Measurements from ENCODE around the gene NOD1.
A peak's percentile ranks its signal among the peaks of the same experiment; 100 is the strongest.
"Not testable (repeated sequence)": the region's sequence is repeated elsewhere in the genome, so short reads cannot be mapped to it uniquely, and the experiment has no call there.

The NOD1 gene

GRCh38 chr7:30433506-30433905, 45.1 kb downstream of the NOD1 start:
- Histone ChIP-seq H3K36me3 (ENCODE audit: insufficient read depth, low read length) (no peaks in the 10 kb centered on the region; the same call in 1 of the 2 replicates), H3K9me3 (ENCODE audit: control insufficient read depth, insufficient read depth, low read length) (no peaks in the 10 kb centered on the region), H3K9ac (ENCODE audit: low read depth, low read length) (no peak overlapping the region), H3K4me1 (ENCODE audit: insufficient read depth, low read length) (peaks cover 19% of the 10 kb centered on the region)

GRCh38 chr7:30433082-30433481, 45.5 kb downstream of the NOD1 start:
- Histone ChIP-seq H3K9me3 (ENCODE audit: control insufficient read depth, insufficient read depth, low read length) (no peaks in the 10 kb centered on the region), H3K4me1 (ENCODE audit: insufficient read depth, low read length) (peaks cover 19% of the 10 kb centered on the region), H3K36me3 (ENCODE audit: insufficient read depth, low read length) (no peaks in the 10 kb centered on the region; the same call in 1 of the 2 replicates), H3K9ac (ENCODE audit: low read depth, low read length) (no peak overlapping the region)

GRCh38 chr7:30430777-30431176, 47.8 kb downstream of the NOD1 start:
- no peak overlapping the region for H3K9ac ChIP-seq (ENCODE audit: low read depth, low read length)
- no peaks in the 10 kb centered on the region; the same call in 1 of the 2 replicates for H3K36me3 ChIP-seq (ENCODE audit: insufficient read depth, low read length)
- H3K9me3 ChIP-seq (ENCODE audit: control insufficient read depth, insufficient read depth, low read length) = no peaks in the 10 kb centered on the region
- H3K4me1 ChIP-seq (ENCODE audit: insufficient read depth, low read length) = peaks cover 19% of the 10 kb centered on the region

GRCh38 chr7:30430276-30430675, 48.3 kb downstream of the NOD1 start:
- Histone ChIP-seq H3K9me3 (ENCODE audit: control insufficient read depth, insufficient read depth, low read length) (no peaks in the 10 kb centered on the region), H3K36me3 (ENCODE audit: insufficient read depth, low read length) (no peaks in the 10 kb centered on the region; the same call in 1 of the 2 replicates), H3K9ac (ENCODE audit: low read depth, low read length) (no peak overlapping the region), H3K4me1 (ENCODE audit: insufficient read depth, low read length) (peaks cover 19% of the 10 kb centered on the region)

- no peak overlapping the region for H3K9ac ChIP-seq (ENCODE audit: low read depth, low read length)
- H3K36me3 ChIP-seq (ENCODE audit: insufficient read depth, low read length) = no peaks in the 10 kb centered on the region; the same call in 1 of the 2 replicates
- no peaks in the 10 kb centered on the region for H3K9me3 ChIP-seq (ENCODE audit: control insufficient read depth, insufficient read depth, low read length)
- peaks cover 17% of the 10 kb centered on the region for H3K4me1 ChIP-seq (ENCODE audit: insufficient read depth, low read length)
Observed at GRCh38 chr7:30429156-30429530, 49.4 kb downstream of the NOD1 start.

- H3K9me3 ChIP-seq (ENCODE audit: control insufficient read depth, insufficient read depth, low read length) = no peaks in the 10 kb centered on the region
- H3K4me1 ChIP-seq (ENCODE audit: insufficient read depth, low read length) = peaks cover 11% of the 10 kb centered on the region
- no peaks in the 10 kb centered on the region for H3K36me3 ChIP-seq (ENCODE audit: insufficient read depth, low read length)
- no peak overlapping the region for H3K9ac ChIP-seq (ENCODE audit: low read depth, low read length)
Observed at GRCh38 chr7:30428246-30429155, 50.1 kb downstream of the NOD1 start.

GRCh38 chr7:30427296-30428070, 51.1 kb downstream of the NOD1 start:
- H3K4me1 ChIP-seq (ENCODE audit: insufficient read depth, low read length) = 0 out of 2 replicates have a peak, but pooled peaks cover 3% of the 10 kb centered on the region
- H3K9me3 ChIP-seq (ENCODE audit: control insufficient read depth, insufficient read depth, low read length) = no peaks in the 10 kb centered on the region; the same call in 1 of the 2 replicates
- H3K36me3 ChIP-seq (ENCODE audit: insufficient read depth, low read length) = no peaks in the 10 kb centered on the region
- H3K9ac ChIP-seq (ENCODE audit: low read depth, low read length) = no peak overlapping the region

GRCh38 chr7:30424506-30424905, 54.1 kb downstream of the NOD1 start:
- no peaks in the 10 kb centered on the region for H3K4me1 ChIP-seq (ENCODE audit: insufficient read depth, low read length)
- H3K9ac ChIP-seq (ENCODE audit: low read depth, low read length) = no peak overlapping the region
- H3K36me3 ChIP-seq (ENCODE audit: insufficient read depth, low read length) = no peaks in the 10 kb centered on the region
- H3K9me3 ChIP-seq (ENCODE audit: control insufficient read depth, insufficient read depth, low read length) = no peaks in the 10 kb centered on the region; the same call in 1 of the 2 replicates

GRCh38 chr7:30423788-30424505, 54.6 kb downstream of the NOD1 start:
- Histone ChIP-seq H3K36me3 (ENCODE audit: insufficient read depth, low read length) (no peaks in the 10 kb centered on the region), H3K9ac (ENCODE audit: low read depth, low read length) (no peak overlapping the region), H3K9me3 (ENCODE audit: control insufficient read depth, insufficient read depth, low read length) (no peaks in the 10 kb centered on the region; the same call in 1 of the 2 replicates), H3K4me1 (ENCODE audit: insufficient read depth, low read length) (no peaks in the 10 kb centered on the region)

- no peak overlapping the region for H3K9ac ChIP-seq (ENCODE audit: low read depth, low read length)
Observed at GRCh38 chr7:30422922-30423321, 55.7 kb downstream of the NOD1 start.

GRCh38 chr7:30421647-30422196, 56.9 kb downstream of the NOD1 start:
- no peaks in the 10 kb centered on the region for H3K4me1 ChIP-seq (ENCODE audit: insufficient read depth, low read length)
- no peaks in the 10 kb centered on the region for H3K36me3 ChIP-seq (ENCODE audit: insufficient read depth, low read length)
- no peak overlapping the region for H3K9ac ChIP-seq (ENCODE audit: low read depth, low read length)
- H3K9me3 ChIP-seq (ENCODE audit: control insufficient read depth, insufficient read depth, low read length) = no peaks in the 10 kb centered on the region; the same call in 1 of the 2 replicates

More at GRCh38 chr7:30422922-30423321, 55.7 kb downstream of the NOD1 start:
- no peaks in the 10 kb centered on the region for H3K36me3 ChIP-seq (ENCODE audit: insufficient read depth, low read length)
- H3K4me1 ChIP-seq (ENCODE audit: insufficient read depth, low read length) = no peaks in the 10 kb centered on the region
- no peaks in the 10 kb centered on the region; the same call in 1 of the 2 replicates for H3K9me3 ChIP-seq (ENCODE audit: control insufficient read depth, insufficient read depth, low read length)

- H3K9me3 ChIP-seq (ENCODE audit: control insufficient read depth, insufficient read depth, low read length) = no peaks in the 10 kb centered on the region; the same call in 1 of the 2 replicates
Observed at GRCh38 chr7:30420662-30421061, 57.9 kb downstream of the NOD1 start.

GRCh38 chr7:30420080-30420479, 58.5 kb downstream of the NOD1 start:
- H3K4me1 ChIP-seq (ENCODE audit: insufficient read depth, low read length); H3K9me3 ChIP-seq (ENCODE audit: control insufficient read depth, insufficient read depth, low read length); H3K36me3 ChIP-seq (ENCODE audit: insufficient read depth, low read length): not testable (repeated sequence)
- peak overlapping the region; percentile 37; the same call in 1 of the 2 replicates for H3K9ac ChIP-seq (ENCODE audit: low read depth, low read length)

More at GRCh38 chr7:30420662-30421061, 57.9 kb downstream of the NOD1 start:
- Histone ChIP-seq H3K9ac (ENCODE audit: low read depth, low read length) (peak overlapping the region; percentile 37; the same call in 1 of the 2 replicates), H3K4me1 (ENCODE audit: insufficient read depth, low read length) (no peaks in the 10 kb centered on the region), H3K36me3 (ENCODE audit: insufficient read depth, low read length) (no peaks in the 10 kb centered on the region)

Data from ES-I3 (cell line).